SK-N-SH (cell line): ENCODE data around the gene PTPRK. TPM values are rescaled to one million over a fixed set of nuclear protein-coding genes. Genes with fewer than 3 reads are reported as not detected.

Source experiments
- CTCF ChIA-PET: fragments of 300-600, 350-600 bp; formaldehyde crosslinking; extraction: SDS; loops from one replicate; lab custom pipeline; 2021; lab: Yijun Ruan, JAX
- POLR2A ChIA-PET: fragments of 350-600 bp; sonication (Branson Sonifier 250); formaldehyde crosslinking; extraction: SDS; loops from one replicate; lab custom pipeline; 2020; ENCODE audit warnings: antibody characterized with exemption, inconsistent platforms; lab: Yijun Ruan, JAX
- DNase-seq: peaks from one replicate; pipeline ENCODE4 v3.0.0; 2012
- H2AFZ ChIP-seq: fragments of 200-600 bp; sonication (generic); 2 replicates; pipeline ENCODE4 v1.8.1; 2016; ENCODE audit warnings: antibody characterized with exemption, mild to moderate bottlenecking, low read depth
- H3F3A ChIP-seq: fragments of 200-600 bp; sonication (generic); replicated peaks from 2 replicates; pipeline ENCODE3; 2016; ENCODE audit warnings: antibody characterized with exemption, mild to moderate bottlenecking; ENCODE audit not compliant: insufficient read depth
- H3K27ac ChIP-seq, 2 experiments: fragments of 200-500 bp in 1 of 2; fragments of 200-600 bp in 1 of 2; sonication (Bioruptor generic) in 1 of 2; sonication (generic), shearing (Covaris generic) in 1 of 2; 2 replicates each; pipeline versions ENCODE4 v1.5.1 to v1.6.1; 2014 to 2016; ENCODE audit warnings: low read depth in 2 of 2, inconsistent platforms in 1 of 2, low read length in 1 of 2, mild to moderate bottlenecking in 1 of 2, mixed read lengths in 1 of 2
- H3K27me3 ChIP-seq: fragments of 200-600 bp; sonication (generic), shearing (Covaris generic); 2 replicates; pipeline ENCODE4 v1.6.1; 2016; ENCODE audit warnings: mixed run types; ENCODE audit not compliant: insufficient read depth
- H3K36me3 ChIP-seq, 2 experiments: fragments of 200-500 bp in 1 of 2; fragments of 200-600 bp in 1 of 2; sonication (Bioruptor generic) in 1 of 2; sonication (generic) in 1 of 2; replicated peaks in 1 of 2; 2 replicates each; pipeline versions ENCODE3 to v1.5.1; 2014 to 2016; ENCODE audit warnings: low read length in 1 of 2, mild to moderate bottlenecking in 1 of 2; ENCODE audit not compliant: insufficient read depth in 2 of 2, control insufficient read depth in 1 of 2
- H3K4me1 ChIP-seq, 2 experiments: fragments of 200-500 bp in 1 of 2; fragments of 200-600 bp in 1 of 2; sonication (Bioruptor generic) in 1 of 2; sonication (generic), shearing (Covaris generic) in 1 of 2; 2 replicates each; pipeline versions ENCODE4 v1.5.1 to v1.6.1; 2014 to 2016; ENCODE audit warnings: low read depth in 1 of 2, low read length in 1 of 2, mixed run types in 1 of 2; ENCODE audit not compliant: insufficient read depth in 2 of 2, control insufficient read depth in 1 of 2
- H3K4me2 ChIP-seq: fragments of 200-600 bp; sonication (generic), shearing (Covaris generic); 2 replicates; pipeline ENCODE4 v1.6.1; 2017; ENCODE audit warnings: mixed run types
- H3K4me3 ChIP-seq, 2 experiments: fragments of 200-500 bp in 1 of 2; fragments of 200-600 bp in 1 of 2; sonication (Bioruptor generic) in 1 of 2; sonication (generic), shearing (Covaris generic) in 1 of 2; 2 replicates each; pipeline versions ENCODE4 v1.5.1 to v1.8.1; 2014 to 2016; ENCODE audit warnings: low read depth in 2 of 2, inconsistent platforms in 1 of 2, low read length in 1 of 2, mild to moderate bottlenecking in 1 of 2, mixed read lengths in 1 of 2, moderate library complexity in 1 of 2
- H3K79me2 ChIP-seq: fragments of 200-600 bp; sonication (generic); 2 replicates; pipeline ENCODE4 v1.8.1; 2017; ENCODE audit warnings: mild to moderate bottlenecking; ENCODE audit not compliant: insufficient read depth
- H3K9ac ChIP-seq: fragments of 200-600 bp; sonication (generic); 2 replicates; pipeline ENCODE4 v1.6.1; 2017; ENCODE audit warnings: mixed run types
- H3K9me2 ChIP-seq: fragments of 200-600 bp; sonication (generic); 2 replicates; pipeline ENCODE4 v1.6.1; 2017; ENCODE audit warnings: mixed run types
- H3K9me3 ChIP-seq: fragments of 200-600 bp; sonication (generic); 2 replicates; pipeline ENCODE4 v1.6.1; 2017; ENCODE audit warnings: mixed run types, mild to moderate bottlenecking, moderate library complexity
- H4K20me1 ChIP-seq: fragments of 200-600 bp; sonication (generic); 2 replicates; pipeline ENCODE4 v1.6.1; 2017; ENCODE audit warnings: mild to moderate bottlenecking, mixed run types; ENCODE audit not compliant: insufficient read depth
- ELF1 ChIP-seq: IDR thresholded peaks from 2 replicates; pipeline ENCODE4 v1.4.0; 2012
- EZH2phosphoT487 ChIP-seq: fragments of 200-600 bp; sonication (generic); IDR thresholded peaks from 2 replicates; pipeline ENCODE4 v1.6.1; 2017; ENCODE audit warnings: low read depth, mixed run types, mild to moderate bottlenecking, antibody characterized with exemption, moderate library complexity, borderline replicate concordance
- FOXJ3 ChIP-seq: sonication (generic); formaldehyde crosslinking; IDR thresholded peaks from 2 replicates; pipeline ENCODE4 v1.5.1; 2020; ENCODE audit warnings: mild to moderate bottlenecking, missing genetic modification reagents
- MEF2A ChIP-seq: IDR thresholded peaks from 2 replicates; pipeline ENCODE4 v1.4.0; 2012; ENCODE audit warnings: low read depth, borderline replicate concordance
- NRF1 ChIP-seq: IDR thresholded peaks from 2 replicates; pipeline ENCODE4 v1.6.1; 2012; ENCODE audit warnings: low read depth, mild to moderate bottlenecking, low read length
- RCOR1 ChIP-seq: fragments of 150-350 bp; IDR thresholded peaks from 2 replicates; pipeline ENCODE4 v1.6.1; 2017; ENCODE audit warnings: antibody characterized with exemption, low read length
- RFX5 ChIP-seq: IDR thresholded peaks from 2 replicates; pipeline ENCODE4 v1.6.1; 2012; ENCODE audit warnings: mild to moderate bottlenecking, improper control_type of control experiment, low read length
- RXRA ChIP-seq: IDR thresholded peaks from 2 replicates; pipeline ENCODE4 v1.4.0; 2012; ENCODE audit warnings: low read depth, mild to moderate bottlenecking, borderline replicate concordance
- SIN3A ChIP-seq: IDR thresholded peaks from 2 replicates; pipeline ENCODE4 v1.6.1; 2012; ENCODE audit warnings: low read depth, mild to moderate bottlenecking, low read length, moderate library complexity, borderline replicate concordance
- TAF1 ChIP-seq: IDR thresholded peaks from 2 replicates; pipeline ENCODE4 v1.6.1; 2012; ENCODE audit warnings: low read depth, mild to moderate bottlenecking, low read length, moderate library complexity, borderline replicate concordance
- TCF12 ChIP-seq: IDR thresholded peaks from 2 replicates; pipeline ENCODE4 v1.4.0; 2012
- WGBS: methylation state at CpG from one replicate; pipeline ENCODE4 v1.1.6; 2017; ENCODE audit warnings: low lambda C conversion rate; 5-methylcytosine and 5-hydroxymethylcytosine counted together
- polyA plus RNA-seq, 3 experiments: library from polyadenylated mRNA; depleted of rRNA; stranded (reverse); fragments of >200 nt; gene quantifications; 2 replicates each; pipeline ENCODE4 v1.2.3, GENCODE V29; 2012
- TF ChIP-seq, protein P1 (sequence below): IDR thresholded peaks from 2 replicates; pipeline ENCODE4 v1.4.0; 2012; ENCODE audit warnings: low read depth
- TF ChIP-seq, protein P2 (sequence below): IDR thresholded peaks from 2 replicates; pipeline ENCODE4 v1.4.0; 2012; ENCODE audit warnings: low read depth, borderline replicate concordance
- TF ChIP-seq, protein P3 (sequence below): fragments of 150-350 bp; IDR thresholded peaks from 2 replicates; pipeline ENCODE4 v1.6.1; 2017; ENCODE audit warnings: antibody characterized with exemption, low read length, low read depth, borderline replicate concordance

Gene PTPRK
- polyA plus RNA-seq, 1 of the 3 experiments (the other 2 are of a cell fraction): 9.5 TPM

DNA sequence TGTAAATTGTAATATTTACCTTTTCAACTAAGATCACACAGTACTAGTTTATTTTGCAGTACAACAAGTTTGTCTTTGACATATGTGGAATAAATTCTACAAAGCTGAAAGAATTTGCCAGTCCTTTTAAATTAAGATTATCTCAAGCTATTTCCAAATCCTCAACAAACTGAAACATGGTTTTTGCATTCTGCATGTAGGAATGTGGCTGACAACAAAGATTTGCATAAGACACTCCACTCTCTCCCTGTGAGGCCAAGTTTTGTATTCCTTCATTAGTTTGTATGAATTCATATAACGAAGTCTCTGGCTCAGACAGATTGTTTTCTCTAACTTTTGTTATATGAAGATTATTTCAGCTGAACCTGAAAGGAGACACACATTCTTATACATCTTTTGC, 495.4 kb downstream of the PTPRK start:
- CTCF ChIA-PET: no interaction called here
- POLR2A ChIA-PET: no interaction called here

DNA sequence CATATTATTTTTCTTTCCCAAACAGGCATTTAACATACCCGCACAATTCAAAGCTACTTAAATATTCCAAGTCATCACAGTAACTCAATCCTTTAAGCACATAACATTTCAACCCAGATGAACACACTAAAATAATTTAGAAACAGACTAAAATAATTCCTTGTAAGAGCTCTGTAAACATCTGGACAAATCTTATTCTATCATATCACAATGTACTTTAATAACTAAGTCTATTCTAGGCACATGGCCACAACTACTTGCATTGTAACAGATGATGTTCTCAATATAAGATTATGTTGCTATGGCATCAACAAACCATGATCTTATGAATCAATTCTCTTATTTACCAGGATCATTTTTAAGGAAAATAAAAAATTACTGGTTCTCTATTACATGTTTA, 496.4 kb downstream of the PTPRK start:
- H3K4me2 ChIP-seq: no peak overlapping the region
- no peak for DNase-seq
- 100% methylated on average over 1 of the region's 1 CpG for WGBS
- no peaks in the 10 kb centered on the region for H3K27me3 ChIP-seq
- no peaks in the 10 kb centered on the region for H3F3A ChIP-seq
- no peaks in the 10 kb centered on the region for H3K4me1 ChIP-seq
- H2AFZ ChIP-seq: no peak overlapping the region
- H3K27ac ChIP-seq: no peak overlapping the region
- no peak overlapping the region for H3K4me3 ChIP-seq
- CTCF ChIA-PET: no interaction called here
- POLR2A ChIA-PET: no interaction called here
- H3K9me2 ChIP-seq: no peaks in the 10 kb centered on the region
- TF ChIP-seq, protein P1, sequence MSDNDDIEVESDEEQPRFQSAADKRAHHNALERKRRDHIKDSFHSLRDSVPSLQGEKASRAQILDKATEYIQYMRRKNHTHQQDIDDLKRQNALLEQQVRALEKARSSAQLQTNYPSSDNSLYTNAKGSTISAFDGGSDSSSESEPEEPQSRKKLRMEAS: no peak
- TF ChIP-seq, protein P2, sequence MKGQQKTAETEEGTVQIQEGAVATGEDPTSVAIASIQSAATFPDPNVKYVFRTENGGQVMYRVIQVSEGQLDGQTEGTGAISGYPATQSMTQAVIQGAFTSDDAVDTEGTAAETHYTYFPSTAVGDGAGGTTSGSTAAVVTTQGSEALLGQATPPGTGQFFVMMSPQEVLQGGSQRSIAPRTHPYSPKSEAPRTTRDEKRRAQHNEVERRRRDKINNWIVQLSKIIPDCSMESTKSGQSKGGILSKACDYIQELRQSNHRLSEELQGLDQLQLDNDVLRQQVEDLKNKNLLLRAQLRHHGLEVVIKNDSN: no peak
- no peak for TF ChIP-seq RCOR1
- no peak for TF ChIP-seq TCF12
- no peak for TF ChIP-seq EZH2phosphoT487
- TF ChIP-seq, all 33 proteins: peak for 0
- Histone ChIP-seq H3K36me3 (peaks cover 0 to 5% of the 10 kb centered on the region in 2 experiments), H3K79me2 (no peaks in the 10 kb centered on the region), H3K9ac (no peak overlapping the region), H3K9me3 (no peaks in the 10 kb centered on the region), H4K20me1 (no peaks in the 10 kb centered on the region)

More for the DNA sequence above, 495.4 kb downstream of the PTPRK start:
- Histone ChIP-seq H4K20me1 (no peaks in the 10 kb centered on the region), H3K4me1 (no peaks in the 10 kb centered on the region), H3K4me3 (no peak overlapping the region), H3K27ac (no peak overlapping the region), H3K36me3 (no peaks in the 10 kb centered on the region), H3K9ac (no peak overlapping the region), H3K9me2 (no peaks in the 10 kb centered on the region), H3K79me2 (no peaks in the 10 kb centered on the region), H3K4me2 (no peak overlapping the region), H3K27me3 (no peaks in the 10 kb centered on the region), H3F3A (no peaks in the 10 kb centered on the region), H3K9me3 (no peaks in the 10 kb centered on the region)
- 93% methylated on average over 1 of the region's 1 CpG for WGBS
- DNase-seq: no peak
- TF ChIP-seq NRF1 (no peak), ELF1 (no peak), TAF1 (no peak), FOXJ3 (no peak), RFX5 (no peak), SIN3A (no peak), RCOR1 (no peak), MEF2A (no peak), RXRA (no peak)
- TF ChIP-seq, protein P3, sequence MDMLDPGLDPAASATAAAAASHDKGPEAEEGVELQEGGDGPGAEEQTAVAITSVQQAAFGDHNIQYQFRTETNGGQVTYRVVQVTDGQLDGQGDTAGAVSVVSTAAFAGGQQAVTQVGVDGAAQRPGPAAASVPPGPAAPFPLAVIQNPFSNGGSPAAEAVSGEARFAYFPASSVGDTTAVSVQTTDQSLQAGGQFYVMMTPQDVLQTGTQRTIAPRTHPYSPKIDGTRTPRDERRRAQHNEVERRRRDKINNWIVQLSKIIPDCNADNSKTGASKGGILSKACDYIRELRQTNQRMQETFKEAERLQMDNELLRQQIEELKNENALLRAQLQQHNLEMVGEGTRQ: no peak
- TF ChIP-seq, all 33 proteins: peak for 0
- H2AFZ ChIP-seq: no peak overlapping the region
